GM21367 (cell line): Measurements from ENCODE around the gene GJD4.

Source experiments
- ATAC-seq: cut with Tn5 transposase; IDR thresholded peaks from one replicate; pipeline ENCODE4 v1.9.1; 2021; ENCODE audit not compliant: unreplicated experiment

The GJD4 gene, protein sequence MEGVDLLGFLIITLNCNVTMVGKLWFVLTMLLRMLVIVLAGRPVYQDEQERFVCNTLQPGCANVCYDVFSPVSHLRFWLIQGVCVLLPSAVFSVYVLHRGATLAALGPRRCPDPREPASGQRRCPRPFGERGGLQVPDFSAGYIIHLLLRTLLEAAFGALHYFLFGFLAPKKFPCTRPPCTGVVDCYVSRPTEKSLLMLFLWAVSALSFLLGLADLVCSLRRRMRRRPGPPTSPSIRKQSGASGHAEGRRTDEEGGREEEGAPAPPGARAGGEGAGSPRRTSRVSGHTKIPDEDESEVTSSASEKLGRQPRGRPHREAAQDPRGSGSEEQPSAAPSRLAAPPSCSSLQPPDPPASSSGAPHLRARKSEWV

DNA sequence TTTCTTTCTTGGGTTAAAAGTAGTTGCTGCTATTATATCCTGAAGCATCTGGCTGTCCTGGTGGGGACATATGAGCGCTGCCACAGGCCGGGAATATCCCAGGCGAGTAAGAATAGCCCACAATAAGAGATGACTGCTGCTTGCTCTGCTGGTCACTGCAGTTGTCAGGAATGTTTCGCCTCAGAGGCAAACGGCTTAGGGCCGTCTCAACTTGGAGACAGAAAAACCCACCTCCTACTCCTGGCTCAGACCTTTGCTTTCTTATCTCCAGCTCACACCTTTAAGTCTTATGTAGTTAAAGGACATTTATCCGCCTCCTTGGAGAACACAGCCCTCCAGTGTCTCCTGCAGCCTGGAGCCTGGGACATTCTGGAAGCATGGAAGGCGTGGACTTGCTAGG, at the start of gene GJD4:
Gene GJD4, plus strand, starts transcription at position 151 of the 400 bp plus-strand sequence. Its CDS starts 227 bp downstream, at position 378.
- ATAC-seq, result no peak

DNA sequence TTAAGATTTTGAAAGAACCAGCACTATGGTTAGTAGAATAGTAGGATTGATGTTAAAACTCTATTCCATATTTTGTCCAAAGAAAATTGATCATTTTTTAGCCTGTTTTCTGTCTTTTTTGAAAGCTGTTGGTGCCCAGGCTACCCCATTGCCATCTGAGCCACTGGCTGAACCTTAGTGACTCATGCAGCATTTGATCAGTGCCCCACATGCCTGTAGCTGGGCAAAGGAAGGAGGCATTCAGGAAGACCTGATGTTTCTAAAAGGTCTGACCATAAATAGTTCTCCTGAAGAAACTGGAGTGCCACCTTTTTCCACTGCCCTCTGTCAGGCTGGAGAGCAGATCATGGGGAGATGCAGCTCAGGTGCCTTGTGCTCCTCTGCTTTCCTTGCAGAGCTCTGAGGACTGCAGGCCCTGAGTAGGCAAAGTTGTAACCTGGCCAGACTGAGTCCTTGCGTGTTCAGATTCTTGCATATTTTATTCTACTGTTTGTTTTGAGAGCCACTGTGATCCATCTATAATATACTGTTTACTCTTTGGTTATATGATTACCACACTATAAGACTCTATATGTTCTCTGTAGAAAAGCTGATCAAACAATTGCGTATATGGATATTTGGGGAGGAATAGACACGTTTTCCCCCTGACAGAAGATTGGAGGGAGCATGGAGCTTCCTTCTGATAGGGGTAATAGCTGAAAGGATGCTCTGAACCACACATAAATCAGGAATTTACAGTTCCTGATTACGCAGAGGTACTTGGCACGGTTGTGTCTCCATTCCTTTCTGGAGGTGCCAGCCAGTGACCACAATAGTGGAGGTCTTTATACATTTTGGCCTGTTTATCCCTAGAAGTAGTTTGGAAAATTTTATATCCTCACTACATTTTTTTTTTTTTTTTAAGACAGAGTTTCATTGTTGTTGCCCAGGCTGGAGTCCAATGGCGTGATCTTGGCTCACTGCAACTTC, 48.9 kb upstream of the GJD4 start:
- no peak for ATAC-seq

DNA sequence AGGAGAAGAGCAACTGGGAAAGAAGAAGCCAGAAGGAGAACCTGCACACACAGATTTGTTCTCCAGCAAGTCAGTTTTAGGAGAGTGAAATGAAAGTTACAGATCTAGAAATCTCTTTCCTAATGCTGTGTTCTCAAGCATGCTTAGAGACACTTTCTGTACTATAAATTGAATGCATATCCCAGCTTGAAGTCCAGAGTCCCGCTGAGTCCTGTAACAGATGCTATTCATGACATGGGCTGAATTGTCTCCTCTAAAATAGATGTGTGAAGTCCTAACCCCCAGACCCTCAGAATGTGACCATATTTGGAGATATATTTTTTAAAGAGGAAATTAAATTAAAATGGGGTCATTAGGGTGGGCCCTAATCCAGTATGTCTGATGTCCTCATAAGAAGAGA, 46.9 kb upstream of the GJD4 start:
- ATAC-seq, result no peak

DNA sequence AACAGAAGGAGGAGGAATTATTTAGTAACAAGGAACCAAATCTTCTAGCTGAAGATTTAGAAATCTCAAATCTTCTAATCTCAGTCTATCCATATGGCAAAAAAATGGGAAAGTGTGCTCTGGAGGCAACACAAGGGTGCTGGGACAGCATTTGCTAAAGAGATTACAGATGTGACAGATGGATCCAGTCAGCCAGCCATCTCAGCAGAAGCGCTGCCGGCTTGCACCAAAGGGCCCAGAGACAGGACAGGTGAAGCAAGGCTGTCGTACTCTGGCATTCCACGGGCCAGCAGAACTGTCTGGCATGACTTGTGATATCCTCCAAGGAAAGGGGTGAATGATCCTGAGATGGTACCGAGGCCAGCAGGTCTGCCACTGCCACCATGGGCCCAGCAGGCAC, 45.7 kb upstream of the GJD4 start:
- no peak for ATAC-seq

DNA sequence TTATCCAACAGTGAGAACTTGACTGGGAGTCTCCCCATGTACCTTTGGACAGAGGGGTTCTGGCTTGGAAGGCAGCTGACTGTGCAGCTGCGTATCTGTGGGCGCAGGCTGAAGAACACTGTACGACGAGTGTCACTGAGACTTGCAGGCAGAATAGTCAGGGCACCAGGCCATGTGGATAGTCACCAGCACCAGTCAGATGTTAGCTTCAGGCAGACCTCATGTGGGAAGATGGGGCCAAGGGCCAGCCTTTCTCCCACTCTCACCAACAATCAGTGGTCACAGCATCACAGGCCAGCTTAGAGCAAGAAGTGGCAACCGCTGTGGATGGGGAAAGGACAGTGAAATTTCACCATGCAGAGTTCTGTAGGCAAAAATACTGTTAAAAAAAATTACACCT, 43.4 kb upstream of the GJD4 start:
- no peak for ATAC-seq

DNA sequence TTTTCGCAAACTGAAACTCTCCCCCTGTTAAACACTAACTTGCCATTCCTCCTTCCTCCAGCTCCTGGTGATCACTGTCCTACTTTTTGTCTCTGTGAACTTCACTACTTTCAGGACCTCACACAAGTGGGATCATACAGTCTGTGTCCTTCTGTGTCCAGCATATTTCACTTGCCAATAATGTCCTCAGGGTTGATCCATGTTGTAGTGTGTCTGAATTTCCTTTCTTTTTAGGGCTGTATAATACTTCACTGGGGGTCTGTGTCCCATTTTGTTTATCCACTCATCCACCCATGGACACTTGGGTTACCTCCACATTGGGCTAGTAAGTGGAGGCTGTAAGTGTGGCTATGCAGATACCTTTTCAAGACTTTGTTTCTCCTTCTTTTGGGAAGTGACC, 42.7 kb upstream of the GJD4 start:
- ATAC-seq, result no peak

DNA sequence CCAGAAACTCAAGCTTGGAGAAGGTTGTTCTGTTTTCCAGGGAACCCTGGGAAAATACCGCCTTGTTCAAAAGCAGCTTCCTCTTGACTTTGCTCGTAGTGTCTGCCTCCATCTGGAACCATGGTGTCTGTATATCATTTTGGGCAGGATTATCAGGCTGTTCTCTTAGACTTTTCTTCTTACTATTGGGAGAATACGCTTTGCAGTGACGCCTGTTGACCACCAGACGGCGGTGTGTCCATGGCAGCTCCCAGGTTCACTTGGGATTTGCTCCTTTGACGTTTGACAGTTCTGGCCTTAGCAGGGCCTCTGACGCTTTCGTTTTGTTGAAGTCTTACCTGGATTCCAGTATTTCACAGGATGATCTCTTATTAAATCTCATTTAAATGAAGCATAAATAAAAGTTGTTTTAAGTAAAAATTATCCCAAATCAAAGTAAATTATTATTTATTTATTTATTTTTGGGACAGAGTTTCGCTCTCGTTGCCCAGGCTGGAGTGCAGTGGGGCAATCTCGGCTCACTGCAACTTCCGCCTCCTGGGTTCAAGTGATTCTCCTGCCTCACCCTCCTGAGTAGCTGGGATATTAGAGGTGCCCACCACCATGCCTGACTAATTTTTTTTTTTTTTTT, 41.8 kb upstream of the GJD4 start:
- no peak for ATAC-seq

DNA sequence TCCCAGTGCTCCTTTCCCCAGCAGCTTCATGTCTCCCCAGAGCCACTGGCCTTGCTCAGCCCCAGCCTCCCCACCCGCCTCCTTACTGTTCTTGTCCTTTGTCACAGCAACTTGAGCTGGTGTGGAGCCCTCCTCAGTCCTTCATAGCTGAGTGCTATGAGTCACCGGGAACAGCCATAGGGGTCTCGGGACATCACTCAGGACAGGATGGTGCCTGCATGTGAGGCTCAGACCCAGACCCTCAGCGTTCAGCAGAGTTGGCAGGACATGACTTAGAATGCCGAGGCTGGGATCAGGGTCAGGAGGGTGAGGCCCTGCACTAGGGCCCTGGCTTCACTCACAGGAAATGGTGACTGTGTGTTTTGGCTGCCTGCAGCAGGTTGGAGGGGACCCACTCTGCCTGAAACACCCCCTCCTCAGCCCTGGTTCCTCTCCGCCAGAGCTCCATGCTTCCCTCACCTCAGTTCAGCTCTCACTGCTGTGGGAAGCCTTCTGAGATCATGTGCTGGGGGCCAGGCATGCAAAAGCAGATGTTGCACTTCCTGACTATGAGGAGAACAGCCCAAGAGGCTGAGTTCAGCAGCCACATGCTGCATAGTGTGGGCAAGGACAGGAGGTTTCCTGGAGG, 40.7 kb upstream of the GJD4 start:
- peak; percentile 88 for ATAC-seq

DNA sequence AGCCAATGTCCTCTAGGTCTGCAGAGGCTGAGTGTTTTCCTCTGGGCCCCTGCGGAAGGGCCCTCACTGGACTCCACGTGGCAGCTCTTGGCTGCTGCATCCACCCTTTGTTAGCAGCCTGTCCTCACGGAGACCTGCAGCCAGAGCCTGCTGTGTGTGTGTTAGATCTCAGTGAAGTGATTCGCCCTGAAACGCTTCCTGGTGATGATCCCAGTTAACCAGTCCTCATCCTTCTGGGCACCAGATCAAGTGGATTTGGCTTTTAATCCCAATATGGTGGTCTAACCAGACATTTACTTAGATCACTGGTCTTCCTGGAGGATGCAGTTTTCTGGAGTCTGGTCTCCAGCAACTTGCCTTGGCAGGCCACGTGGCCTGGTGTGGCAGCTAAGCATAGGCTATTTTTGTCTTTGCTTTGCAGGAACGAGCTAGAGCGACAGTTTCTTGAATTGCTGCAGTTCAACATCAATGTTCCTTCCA, 39.5 kb upstream of the GJD4 start:
- no peak for ATAC-seq

DNA sequence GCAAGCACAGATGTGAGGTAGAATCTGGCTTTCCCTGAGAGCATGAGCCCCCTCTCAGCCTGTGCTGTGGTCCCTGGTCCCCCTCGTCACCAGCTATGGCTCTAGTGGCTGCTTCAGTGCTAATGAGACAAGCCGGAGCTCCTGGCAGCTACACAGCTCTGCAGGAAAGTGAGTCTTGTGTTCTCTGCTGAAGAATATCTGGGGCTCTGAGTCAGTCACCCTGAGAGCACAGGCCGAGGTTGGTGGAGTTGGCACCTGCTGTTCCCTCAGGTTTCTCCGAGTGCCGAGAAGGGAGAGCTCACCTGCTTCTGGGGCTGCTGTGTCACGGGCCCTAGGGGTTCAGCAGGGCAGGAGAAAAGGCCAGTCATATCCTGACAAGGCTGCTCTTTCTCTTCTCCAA, 37.2 kb upstream of the GJD4 start:
- ATAC-seq, result no peak

DNA sequence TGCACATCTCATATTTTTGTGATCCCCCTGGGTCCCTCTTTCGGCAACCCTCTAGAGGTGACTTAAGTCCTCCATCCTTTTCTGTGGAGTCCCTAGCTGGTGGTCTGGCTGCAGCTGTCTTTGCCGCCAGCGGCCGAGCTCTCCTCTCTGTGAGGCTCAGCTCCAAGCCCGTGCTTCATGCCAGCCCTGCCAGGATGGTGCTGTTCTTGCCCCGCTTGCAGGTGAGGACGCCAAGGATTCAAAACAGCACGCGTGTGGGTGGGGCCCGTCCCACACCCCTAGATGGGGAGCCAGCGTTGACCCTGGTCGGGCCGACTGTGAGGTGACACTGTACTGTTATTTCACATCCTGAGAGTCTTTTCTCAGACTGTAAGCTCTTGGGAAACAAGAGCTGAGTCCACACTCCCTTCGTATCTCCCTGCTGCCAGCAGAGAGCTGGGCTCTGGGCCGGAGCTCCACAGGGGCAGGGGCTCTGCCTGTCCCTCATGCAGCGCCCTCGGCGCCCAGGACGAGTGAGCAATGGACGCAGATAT, 36.6 kb upstream of the GJD4 start:
- no peak for ATAC-seq

DNA sequence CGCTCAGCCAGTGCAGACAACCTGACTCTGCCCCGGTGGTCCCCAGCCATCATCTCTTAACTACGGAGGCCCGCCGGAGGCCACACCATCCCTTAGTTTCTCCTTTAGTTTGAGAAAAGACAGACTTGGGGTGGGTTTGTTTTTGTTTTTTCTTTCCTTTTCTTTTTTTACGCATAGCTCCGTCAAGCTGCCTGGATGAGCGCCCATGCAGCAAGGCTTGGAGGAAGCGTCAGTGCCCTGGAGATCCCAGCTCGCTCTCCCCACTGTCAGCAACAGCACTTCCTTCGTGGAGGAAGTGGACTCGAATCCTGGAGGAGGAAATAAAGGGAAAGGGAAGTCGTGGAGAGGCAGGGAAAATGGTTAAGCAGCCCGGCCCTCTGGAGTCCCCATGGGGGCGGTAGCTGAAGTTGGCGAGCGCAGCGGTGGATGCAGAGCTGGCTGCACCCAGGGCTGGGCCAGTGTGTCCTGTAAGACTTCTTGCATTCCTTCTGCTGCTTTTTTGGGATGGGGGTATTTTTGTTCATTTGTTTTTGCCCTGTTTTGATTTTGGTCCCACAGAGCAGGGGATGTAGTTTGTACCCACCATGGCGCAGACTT, 35.9 kb upstream of the GJD4 start:
- no peak for ATAC-seq

DNA sequence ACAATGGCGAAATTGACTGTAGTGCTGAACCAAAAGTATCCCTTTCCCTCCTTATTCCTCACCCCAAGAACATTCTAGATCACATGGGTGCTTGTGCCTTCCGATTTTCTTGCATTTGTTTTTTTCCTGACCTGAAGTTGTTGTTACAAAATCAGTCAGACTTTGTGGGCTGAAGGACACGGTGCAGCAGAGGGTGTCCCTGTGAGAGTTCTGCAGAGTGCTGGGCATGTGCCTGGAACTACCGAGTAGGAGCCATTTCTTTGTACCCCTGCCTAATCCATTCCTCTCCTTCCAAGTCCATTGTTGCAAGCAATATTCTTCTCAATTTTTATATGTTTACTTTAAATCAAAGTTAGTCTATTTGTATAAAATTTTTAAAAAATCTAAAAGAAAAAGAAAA, 35.3 kb upstream of the GJD4 start:
- ATAC-seq, result no peak

DNA sequence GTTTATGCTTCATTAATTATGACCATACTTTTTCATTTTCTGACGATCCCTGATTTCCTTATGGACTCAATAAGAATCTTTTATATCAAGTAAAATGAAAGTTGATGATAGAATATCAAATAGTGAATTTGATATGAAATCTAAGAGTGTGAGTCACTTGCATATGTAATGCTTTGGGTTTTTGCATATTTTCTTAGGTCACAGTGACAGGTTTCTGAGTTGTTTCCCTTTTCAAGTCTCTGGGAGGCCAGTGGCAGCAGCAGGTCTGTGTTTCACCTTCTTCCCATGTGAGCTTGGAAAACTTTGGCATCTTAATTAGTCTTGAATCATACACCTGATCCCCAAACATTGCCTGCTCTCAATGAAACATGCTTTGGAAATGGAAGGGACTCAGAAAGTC, 34.7 kb upstream of the GJD4 start:
- ATAC-seq, result no peak

DNA sequence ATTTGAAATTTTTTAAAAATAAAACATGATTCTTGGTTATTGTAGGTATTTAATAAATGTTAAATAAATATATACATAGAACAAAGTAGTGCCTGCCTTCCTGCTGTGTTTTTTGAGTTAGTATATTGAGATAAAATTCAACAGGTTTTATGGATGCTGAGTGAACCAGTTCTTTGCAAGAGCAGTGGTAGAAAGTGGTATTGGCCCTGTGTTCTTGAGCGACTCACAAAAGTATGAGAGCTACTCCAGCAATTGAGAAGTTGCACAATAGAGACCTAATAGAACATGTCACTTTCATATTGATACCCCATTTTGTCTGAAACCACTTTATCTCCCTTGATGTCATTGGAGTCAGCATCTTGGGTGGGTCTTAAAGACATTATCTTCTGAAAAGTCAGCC, 32.6 kb upstream of the GJD4 start:
- ATAC-seq, result no peak

DNA sequence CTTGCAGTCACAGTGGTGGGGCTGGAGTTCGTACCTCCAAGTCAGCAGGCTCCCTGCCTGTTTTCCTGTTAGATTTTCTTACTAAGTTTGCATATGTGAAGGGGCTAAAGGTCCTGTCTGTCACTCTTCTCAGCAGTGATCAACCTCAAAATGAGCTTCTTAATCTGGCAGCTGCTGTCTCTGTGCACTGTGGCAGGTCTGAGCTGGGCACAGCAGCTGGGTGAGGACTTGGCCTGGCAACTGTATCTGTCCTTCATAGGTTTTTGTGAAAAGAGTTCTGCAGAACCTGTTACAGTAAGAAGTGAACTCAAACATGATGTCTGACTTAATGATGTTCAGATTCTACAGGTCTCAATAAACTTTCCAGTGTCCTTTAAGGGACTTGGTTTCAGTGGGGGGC, 31.3 kb upstream of the GJD4 start:
- no peak for ATAC-seq

DNA sequence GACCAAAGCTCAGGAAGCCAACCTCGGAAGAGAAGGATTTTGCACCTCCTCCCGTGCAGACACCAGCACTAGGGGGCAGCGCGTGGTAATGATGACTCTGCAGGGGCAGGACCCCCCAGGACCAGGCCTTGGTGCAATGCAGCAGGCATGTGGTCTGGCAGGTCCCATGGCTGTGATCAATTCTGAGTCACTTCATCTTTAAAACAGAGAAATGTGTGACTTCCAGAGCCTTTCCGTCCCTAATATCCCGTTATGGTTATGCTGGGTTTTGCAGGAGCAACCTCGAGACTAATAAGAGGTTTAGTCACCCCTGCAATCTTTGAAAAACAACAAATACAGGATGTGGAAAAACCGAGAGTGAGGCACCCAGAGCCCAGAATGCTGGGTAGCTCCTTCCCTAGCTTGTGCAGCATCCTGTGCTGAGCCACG, 30.2 kb upstream of the GJD4 start:
- ATAC-seq, result no peak

DNA sequence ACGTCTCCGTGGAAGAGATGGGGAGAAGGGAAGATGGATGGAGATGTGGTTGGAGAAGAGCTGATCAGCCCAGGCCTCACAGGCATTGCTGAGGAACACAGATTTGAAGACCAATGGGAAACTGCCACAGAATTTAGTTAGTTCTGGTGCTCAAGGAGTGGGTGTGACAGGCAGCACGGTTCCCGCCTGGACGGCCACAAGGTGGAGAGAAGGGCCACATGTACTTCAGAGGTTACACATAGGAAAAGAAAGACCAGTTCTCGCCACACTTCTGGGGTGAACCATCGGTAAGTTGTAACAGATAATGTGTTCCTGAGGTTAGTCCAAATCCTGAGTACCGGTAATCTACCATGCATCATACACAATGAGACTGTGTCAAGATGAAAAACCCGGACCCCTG, 29.5 kb upstream of the GJD4 start:
- no peak for ATAC-seq

DNA sequence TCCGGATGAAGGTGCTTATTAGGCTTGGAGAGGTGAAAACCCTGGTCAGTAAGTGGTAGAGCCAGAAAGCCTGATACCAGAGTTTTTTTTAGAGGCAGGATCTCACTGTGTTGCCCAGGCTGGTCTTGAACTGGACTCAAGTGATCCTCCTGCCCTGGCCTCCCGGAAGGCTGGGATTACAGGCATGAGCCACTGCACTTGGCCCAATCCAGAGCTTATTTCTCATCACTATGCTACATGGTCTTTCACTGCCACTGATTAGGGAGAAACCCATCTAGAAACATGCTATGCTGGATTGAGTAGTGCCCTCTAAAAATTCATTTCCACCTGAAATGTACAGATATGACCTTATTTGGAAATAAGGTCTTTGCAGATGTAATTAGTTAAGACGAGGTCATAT, 28.4 kb upstream of the GJD4 start:
- no peak for ATAC-seq

DNA sequence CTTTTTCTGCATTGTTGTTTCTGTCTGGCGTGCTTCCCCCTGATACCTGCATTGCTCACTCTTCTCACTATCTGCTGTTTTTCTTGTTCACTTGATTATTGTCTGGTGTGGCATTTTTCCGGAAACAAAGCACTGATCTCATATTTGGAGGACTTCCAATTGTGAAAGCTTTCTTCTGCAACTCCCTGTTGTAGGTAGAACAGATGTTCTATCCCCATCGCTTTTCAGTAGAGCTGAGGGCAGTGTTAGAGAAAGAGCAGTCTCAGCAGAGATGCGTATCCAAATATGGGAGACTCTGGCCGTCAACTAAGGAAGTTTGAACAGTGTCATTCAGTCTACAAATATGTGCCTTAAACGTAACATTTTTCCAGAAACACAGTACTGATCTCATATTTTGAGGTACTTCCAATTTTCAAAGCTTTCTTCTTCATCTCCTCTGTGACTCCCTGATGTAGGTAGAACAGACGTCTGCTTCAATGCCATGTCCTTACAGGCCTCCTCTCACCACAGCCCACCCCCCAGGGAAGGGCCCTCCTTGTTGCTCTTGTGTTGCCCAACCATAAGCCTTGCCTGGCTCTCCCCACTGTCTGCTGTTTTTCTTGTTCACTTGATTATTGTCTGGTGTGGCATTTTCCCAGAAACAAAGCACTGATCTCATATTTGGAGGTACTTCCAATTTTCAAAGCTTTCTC, 27.1 kb upstream of the GJD4 start:
- no peak for ATAC-seq
